T1000 (cell line): Measurements from ENCODE around the gene LCE3A.
"Not testable (repeated sequence)": the region's sequence is repeated elsewhere in the genome, so short reads cannot be mapped to it uniquely, and the experiment has no call there.

Experiments
- DNase-seq: peaks from one replicate; lab custom pipeline; 2025; ENCODE audit warnings: mixed read lengths; lab: John Stamatoyannopoulos, UW

LCE3A gene, protein sequence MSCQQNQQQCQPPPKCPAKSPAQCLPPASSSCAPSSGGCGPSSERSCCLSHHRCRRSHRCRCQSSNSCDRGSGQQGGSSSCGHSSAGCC

DNA sequence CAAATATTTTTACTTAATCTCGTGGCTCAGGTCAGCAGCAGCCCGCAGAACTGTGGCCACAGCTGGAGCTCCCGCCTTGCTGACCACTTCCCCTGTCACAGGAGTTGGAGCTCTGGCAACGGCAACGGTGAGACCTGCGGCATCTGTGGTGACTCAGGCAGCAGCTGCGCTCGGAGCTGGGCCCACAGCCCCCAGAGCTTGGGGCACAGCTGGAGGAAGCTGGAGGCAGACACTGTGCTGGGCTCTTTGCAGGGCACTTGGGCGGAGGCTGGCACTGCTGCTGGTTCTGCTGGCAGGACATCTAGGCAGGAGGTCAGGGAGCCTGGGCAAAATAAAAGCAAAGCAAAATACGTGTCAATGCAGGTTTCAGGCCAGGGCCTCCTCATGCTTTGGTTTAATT, at the start of gene LCE3A:
TSS of gene LCE3A (minus strand) at position 301 of the 400 bp plus-strand sequence. CDS start at position 301, 0 bp downstream.
- DNase-seq, result no peak

DNA sequence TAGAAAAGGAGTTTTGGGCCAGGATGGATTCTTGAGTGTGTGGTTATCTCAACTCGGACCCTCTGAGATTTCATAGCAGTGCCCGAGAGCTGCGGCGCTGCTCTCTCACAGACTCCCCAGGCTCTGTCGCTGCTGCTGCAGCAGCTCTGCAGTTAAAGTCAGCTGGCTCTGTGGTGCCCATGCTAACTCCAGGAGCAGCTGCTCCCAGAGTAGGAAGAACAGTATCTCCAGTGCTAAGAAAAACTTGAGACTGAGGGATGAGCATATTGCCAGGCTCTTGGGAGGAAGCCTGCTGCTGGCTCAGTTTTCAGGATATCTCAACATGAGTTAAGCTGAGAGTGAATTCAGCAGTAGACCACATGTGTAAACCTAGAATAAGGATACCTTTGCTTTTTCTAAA, 44.7 kb upstream of the LCE3A start:
- no peak for DNase-seq

DNA sequence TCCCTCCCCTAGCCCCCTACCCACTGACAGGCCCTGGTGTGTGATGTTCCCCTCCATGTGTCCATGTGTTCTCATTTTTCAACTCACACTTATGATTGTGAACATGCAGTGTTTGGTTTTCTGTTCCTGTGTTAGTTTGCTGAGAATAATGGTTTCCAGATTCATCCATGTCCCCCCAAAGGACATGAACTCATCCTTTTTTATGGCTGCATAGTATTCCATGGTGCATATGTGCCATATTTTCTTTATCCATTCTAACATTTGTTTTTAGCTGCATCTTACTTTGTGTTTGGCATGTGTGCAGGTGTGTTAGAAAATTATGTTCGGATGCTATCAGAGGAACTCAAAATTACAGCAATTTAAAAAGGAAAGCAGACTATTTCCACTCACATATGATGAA, 43.3 kb upstream of the LCE3A start:
- not testable (repeated sequence) for DNase-seq

DNA sequence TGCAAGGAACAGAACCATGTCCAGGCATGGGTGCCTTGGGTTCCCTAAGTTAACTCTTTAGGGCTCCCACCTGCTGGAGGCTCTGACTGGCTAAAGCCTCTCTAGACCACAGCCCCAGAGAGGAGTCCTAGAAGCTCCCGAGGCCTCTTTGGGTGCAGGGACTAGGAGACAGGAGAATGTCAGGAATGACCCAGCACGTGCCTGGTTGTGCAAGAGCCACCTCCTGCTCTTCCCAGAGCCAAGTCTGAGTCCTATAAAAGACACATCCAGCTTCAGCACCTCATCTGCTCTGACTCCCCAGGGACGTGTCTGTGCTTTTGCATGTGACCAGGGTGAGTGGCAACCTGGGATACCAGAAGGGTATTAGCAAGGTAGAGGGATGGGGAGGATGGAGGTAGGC, 40.2 kb upstream of the LCE3A start, which contains the start of gene LCE2D:
TSS of gene LCE2D (plus strand) at position 283 of the 400 bp plus-strand sequence. CDS start 726 bp downstream, outside the sequence.
- DNase-seq, result no peak

DNA sequence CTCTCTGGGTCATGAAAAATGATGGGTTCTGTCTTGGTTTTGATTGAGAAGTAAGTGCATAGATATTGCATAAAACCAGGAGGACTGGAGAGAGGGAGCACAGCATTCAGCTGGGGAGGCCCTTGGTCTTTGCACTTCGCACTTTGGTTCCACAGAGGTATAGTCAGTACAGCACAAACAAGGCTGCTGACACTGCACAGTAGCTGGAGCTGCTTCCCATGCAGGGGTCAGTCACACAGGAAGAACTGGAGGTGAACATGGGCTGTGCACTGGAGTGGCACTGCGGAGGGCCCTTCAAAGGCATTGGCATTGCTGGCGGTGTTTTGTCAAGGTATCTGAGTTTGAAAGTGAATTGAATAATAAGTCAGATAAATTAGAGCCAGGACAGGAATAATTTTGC, 35.7 kb upstream of the LCE3A start:
- no peak for DNase-seq

DNA sequence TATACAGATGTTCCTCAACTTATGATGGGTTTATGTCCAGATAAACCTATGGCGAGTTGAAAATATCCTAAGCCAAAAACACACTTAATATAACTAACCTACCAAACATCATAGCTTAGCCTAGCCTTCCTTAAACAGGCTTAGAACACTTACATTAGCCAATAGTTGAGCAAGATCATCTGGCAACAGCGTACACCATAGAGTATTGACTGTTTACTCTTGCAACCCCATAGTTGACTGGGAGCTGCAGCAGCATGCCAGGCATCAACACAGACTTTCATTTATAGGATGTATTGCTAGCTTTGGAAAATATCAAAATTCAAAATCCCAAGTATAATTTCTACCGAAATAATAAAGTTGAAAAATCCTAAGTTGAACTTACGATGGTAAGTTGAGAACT, 34.8 kb upstream of the LCE3A start:
- no peak for DNase-seq

DNA sequence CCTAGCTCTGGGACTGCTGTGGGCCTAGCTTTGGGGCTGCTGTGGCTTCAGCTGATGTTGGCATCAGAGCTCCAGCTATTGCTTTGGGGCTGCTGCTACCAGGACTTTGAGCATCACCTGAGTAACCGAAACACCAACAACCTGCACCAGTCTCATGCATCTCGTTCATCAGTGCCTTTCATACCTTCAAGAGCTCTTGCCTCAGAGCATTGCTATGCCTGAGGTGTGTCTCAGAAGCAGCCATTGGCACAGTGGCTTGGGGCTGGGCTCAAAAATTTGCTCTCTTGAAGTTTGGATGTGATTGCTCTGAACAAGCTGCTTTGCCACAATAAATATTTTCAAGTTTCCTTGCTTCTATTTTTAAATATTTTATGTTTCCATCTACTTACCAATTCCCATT, 33.6 kb upstream of the LCE3A start:
- DNase-seq, result no peak

DNA sequence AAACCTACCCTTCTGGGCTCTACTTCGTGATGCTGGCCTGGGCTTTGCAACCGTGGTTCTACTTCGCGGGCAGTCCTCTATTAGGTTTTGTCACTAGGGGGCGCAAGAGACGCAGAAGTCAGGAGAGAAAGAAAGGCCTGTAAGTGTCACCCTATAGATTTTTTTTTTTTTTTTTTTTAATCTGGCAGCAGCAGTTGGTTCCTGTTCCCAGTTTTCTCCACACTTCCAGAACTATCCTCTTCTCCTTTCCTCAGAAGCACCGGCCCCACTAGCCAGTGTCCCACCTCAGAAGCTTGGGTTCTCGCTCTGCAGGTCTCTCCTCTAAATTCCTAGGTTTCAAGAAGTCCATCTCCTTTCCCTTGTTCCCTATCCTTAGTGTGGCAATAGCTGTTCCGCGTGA, 31.2 kb upstream of the LCE3A start:
- DNase-seq, result no peak

DNA sequence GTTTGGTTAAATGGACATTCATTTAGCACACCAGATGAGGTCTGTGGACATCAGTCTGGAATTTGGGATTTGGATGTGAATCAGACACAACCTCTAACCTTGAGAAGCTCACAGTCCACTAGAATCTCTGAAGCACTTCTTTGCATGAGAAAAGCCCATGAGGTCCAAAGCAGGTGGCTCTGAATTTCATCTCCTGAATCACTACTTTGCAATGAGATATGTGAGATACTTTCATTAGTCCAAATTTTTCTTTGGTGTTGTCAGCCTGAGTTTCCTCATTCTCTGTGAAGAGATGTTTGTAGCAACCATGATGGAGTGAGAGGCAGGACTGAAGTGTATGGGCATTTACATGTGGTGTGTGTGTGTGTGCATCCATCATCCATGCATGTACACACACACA, 23.8 kb upstream of the LCE3A start:
- DNase-seq, result no peak

DNA sequence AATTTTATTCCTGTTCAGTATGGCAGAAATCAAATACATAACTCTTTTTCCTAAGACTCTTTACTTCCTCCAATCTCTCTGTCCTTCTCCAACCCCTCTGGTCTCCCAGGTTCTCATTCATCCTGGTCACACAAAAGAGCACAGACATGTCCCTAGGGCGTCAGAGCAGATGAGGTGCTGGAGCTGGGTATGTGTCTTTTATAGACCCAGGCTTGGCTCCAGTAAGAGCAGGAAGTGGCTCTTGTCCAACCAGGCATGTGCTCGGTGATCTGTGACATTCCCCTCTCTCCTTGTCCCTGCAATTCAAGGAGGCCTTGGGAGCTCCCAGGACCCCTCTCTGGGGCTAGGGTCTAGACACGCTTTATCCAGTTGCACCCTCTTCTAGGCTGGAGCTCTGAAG, 22.2 kb upstream of the LCE3A start:
- no peak for DNase-seq

DNA sequence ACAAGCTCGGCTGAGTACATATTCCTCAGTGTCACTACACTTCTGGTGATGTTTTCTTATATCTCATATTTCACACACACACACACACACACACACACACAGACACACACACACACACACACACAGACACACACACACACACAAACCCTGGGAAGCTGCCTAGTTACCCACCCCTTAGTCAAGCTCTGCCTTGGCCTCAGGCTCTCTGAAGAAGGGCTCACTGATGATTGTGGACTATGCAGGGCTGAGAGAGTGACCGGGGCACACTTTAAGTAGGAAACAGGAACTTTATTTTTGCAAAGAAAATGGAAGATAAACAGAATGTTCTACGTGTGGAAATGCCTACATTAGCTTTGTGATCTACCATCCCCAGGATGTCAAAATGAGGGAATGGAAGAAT, 21.0 kb upstream of the LCE3A start:
- no peak for DNase-seq

DNA sequence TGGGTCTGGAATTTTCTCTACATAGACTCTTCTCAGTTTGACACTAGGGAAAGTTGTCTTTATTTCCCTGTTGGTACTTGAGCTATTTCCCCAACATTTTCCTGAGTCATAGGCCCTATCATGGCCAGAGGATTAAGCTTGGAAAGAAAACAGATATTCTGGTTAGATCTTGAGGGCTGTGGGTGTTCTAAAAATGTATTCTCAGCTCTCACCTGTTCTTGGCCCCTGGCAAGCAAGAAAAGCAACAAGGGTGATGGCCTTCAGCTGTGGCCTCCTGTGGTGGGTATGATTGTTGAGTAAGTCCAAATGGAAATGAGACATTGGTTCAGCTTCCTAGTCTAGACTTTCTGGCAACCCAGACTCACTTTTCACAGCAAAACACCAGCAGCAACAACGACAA, 17.4 kb upstream of the LCE3A start:
- DNase-seq, result no peak

DNA sequence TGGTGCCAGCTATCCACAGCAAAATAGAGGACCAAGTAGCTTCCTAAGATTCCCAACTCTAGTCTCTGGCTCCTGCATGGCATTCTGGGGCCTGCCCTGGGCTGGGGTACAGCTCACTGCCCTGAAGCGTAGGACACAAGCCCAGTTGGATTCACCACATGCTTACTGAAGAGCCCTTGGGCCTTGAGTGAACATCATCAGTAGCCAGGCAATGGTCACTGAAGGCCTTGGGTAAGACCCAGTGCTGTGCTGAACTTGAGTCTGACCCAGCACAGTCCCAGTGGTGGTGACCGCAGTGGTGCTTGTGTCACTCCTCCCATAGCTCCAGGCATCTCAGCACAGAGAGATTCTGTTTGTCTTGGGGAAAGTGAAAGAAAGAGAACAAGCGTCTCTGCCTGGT, 7.7 kb upstream of the LCE3A start:
- DNase-seq, result no peak

DNA sequence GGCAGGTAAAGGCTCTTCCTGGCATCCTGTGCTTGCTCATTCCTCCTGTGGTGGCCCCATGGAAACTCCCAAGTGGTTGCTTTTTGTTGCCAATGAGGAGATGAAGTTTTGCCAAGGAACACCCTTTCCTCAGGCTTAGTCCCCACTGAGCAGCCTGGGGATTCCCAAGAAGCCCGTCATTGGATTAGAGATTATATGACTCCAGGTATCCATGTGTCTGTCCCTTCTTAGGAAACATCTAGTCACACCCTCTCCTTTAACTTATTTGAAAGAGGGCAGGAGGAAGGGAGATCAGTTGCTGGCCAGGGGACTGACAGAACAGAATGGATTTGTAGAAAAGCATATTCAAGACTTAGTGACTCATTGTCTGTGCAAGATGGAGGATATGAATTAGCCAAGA, 3.8 kb upstream of the LCE3A start:
- no peak for DNase-seq

DNA sequence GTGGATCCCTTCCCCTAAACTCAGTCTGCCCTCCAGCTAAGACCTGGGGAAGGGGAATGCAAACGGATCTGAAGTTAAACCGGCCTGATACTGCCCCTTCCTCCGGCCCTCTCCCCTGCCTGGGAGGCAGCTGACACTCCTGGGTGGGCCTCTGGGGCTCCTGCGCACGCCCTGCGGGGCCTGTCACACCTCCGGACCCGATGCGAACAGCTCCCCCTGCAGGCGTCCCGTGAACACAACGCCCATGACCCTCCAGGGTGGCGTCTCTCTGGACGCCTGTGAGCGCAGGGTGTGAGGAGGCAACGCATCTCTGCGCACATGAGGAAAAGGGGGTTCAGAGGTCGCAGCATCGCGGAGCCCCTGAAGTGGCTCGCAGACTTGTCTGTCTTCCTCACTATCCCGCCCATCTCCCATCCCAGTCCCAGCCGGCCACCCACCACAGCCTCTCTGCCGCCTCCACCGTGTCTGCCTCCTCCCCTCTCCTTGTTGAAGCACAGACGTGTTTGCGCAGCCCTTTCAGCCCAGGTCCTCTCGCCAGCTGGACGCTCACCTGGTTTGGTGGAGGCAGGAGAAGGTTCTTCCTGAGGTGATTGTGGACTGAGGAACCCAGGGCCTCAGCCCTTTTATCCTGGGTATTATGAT, 421 bp upstream of the LCE3A start:
- no peak for DNase-seq

DNA sequence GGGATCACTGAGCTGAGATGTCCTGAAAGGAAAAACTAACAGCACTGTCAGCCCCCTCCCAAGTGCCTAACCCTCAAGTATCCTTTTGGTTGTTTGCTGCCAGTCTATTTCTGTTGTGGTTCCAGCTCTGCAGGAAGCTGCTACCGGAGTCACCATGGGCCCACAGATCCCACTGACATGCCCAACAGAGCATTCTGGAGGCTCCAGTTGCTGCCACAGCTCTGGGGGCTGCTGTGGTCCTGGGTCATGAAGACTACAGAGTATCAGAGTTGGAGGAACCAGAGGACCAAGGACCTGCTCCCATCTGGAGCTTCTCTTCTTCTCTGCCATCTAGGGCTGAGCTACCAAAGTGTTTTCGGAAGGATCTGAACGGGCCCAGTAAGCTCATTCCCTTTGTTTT, 910 bp downstream of the LCE3A start:
- no peak for DNase-seq

DNA sequence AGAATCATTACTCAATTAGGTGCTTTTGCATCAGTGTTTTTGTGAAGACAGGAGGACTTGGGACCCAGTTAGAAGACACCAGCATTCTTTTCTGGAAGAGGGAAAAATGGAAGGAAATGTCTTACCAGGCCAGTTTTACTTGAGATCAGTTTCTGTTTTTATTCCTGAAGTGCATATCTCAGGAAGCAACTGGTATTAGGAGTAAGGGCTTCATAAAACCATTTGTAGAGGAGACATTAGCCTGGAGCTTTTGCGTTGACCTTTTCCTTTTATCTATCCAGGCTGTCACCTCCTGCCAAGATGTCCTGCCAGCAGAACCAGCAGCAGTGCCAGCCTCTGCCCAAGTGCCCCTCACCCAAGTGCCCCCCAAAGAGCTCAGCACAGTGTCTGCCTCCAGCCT, 9.4 kb downstream of the LCE3A start, which contains the start of gene LCE3B:
TSS of gene LCE3B (plus strand) at position 301 of the 400 bp plus-strand sequence. CDS start at position 301, 0 bp downstream.
- DNase-seq, result no peak

DNA sequence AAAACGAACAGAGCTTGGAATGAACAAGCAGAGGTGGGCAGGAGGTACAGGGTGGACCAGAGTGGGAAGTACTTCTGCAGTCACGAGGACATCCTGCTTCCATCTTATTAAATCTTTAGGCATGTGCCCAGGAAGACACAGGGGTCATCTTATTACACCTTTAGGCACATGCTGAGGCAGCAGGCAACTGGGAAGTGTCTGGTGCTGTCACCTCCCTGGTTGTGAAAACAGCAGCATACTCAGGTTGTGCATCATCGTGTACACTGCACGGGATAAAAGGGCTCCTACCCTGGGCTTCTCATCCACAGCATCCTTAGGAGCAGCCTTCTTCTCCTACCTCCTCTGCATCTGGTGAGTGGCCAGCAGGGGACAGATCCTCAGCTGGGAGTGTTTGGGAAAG, 23.0 kb downstream of the LCE3A start, which contains the start of gene LCE3C:
TSS of gene LCE3C (plus strand) at position 301 of the 400 bp plus-strand sequence. CDS start 498 bp downstream, outside the sequence.
- DNase-seq, result no peak

DNA sequence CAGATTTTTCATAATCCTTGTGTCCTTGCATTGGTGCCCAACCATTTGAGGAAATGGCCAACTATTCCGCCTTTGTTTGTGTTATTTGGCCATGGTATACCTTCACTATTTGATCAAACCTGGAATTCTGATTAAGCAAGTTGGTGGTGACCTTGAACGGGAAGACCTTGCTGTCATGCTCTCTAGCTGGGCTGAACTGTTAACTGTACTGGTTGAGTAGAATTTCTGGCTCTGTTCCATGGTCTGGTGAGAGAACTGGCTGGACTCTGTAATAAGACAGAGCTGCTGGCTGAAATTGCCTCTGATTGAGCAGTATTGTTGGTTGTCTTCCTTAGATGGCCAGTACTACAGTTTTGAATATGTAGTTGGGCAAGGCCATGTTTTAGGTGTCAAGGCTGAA, 25.9 kb downstream of the LCE3A start:
- DNase-seq, result no peak

DNA sequence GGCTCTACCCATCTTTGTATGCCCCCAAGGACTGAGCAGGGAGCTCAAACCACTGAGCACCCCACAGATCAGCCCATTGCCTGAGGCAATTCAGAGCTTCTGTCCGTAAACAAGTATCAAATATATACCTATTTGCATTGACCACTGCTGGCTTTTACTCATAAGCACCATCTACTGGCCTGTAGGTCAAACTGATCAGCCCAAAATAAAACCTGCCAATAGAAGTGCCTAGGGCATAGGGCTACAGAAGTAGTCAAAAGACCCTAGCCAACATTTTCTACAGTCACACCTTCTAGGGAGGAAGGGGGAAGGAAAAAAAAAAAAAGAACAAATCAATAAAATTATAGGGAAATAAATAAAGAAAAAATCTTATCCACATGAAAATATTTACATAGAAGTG, 37.3 kb downstream of the LCE3A start:
- no peak for DNase-seq

DNA sequence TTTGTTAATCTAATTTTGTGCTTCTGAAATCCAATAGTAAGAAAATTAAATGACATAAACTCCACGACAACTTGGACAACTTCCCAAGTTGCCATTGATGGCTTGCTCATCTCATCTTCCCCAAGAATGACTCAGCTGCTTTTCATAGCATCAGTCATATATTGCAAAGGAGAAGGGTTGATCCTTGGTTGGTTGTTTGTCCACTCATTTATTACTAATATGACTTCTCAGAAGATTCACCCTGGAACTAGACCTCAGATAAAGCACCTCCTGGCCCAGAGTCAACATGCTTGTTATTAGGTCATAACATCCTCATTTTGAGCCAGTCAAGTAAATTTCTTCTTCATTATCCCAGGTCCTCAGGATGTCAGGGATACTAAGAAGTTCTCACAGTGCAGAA, 40.3 kb downstream of the LCE3A start:
- DNase-seq, result no peak

DNA sequence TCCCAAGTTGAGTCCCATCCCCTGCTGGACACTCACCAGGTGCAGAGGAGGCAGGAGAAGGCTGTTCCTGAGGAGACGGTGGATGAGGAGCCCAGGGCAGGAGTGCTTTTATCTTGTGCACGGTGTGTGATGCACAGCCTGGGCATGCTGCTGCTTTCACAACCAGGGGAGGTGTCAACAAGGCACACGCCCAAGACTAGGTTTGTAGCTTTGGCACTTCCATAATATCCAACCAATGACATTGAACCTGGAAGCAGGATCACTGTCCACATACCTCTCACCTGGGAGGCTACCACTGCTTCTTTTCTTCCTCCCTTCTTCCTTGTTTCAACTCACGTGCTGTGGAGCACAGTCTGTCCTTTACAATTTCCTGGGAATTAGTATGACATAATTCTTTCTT, 42.5 kb downstream of the LCE3A start, which contains the start of gene LCE3D:
TSS of gene LCE3D (minus strand) at position 84 of the 400 bp plus-strand sequence. CDS start 580 bp downstream, outside the sequence.
- no peak for DNase-seq

DNA sequence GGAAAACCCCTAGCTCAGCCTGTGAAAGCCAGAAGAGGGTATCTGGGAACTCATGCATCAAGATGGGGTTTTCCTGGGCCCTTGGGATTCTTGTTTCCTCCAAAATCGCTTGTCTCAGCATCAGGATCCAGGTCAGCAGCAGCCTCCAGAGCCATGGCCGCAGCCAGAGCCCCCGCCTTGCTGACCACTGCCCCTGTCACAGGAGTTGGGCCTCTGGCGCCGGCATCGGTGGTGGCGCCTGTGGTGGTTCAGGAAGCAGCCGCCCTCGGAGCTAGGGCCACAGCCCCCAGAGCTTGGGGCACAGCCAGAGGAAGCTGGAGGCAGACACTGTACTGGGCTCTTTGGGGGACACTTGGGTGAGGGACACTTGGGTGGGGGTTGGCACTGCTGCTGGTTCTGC, 43.4 kb downstream of the LCE3A start:
- DNase-seq, result not testable (repeated sequence)

DNA sequence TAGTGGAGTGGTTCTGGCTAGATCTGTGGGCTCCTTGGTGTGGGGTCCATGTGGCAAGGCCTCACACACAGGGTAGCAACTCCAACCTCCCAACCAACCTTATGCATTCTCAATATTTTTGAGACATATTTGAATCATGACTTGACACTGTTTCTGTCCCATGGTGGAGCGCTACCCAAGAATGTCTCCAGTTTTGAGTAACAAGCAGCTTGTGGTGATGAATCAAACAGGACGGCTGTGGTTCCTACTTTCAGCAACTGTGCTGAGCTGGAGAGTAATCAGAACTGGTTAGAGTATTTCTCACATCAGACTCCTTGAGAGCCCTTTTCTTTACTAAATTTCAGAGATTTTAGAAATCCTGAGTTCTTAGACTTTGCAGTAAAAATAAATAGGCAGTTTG, 45.7 kb downstream of the LCE3A start:
- DNase-seq, result no peak
